Measurements from ENCODE around the gene SKA1.
"Not testable (repeated sequence)": the region's sequence is repeated elsewhere in the genome, so short reads cannot be mapped to it uniquely, and the experiment has no call there.

SKA1 gene

GRCh38 chr18:50396005-50396660, 21.3 kb downstream of the SKA1 start:
- no peak for ATAC-seq

GRCh38 chr18:50397023-50397422, 22.2 kb downstream of the SKA1 start:
- ATAC-seq = no peak

- no peak for ATAC-seq
These were observed 23.3 kb downstream of the SKA1 start for GRCh38 chr18:50398099-50398498.

GRCh38 chr18:50398947-50399346, 24.1 kb downstream of the SKA1 start:
- no peak for ATAC-seq

GRCh38 chr18:50399582-50399981, 24.7 kb downstream of the SKA1 start:
- no peak for ATAC-seq

GRCh38 chr18:50400438-50400837, 25.6 kb downstream of the SKA1 start:
- ATAC-seq = not testable (repeated sequence)

- no peak for ATAC-seq
These were observed 26.4 kb downstream of the SKA1 start for GRCh38 chr18:50401295-50401694.

GRCh38 chr18:50401888-50402287, 27.0 kb downstream of the SKA1 start:
- ATAC-seq = no peak

- ATAC-seq = not testable (repeated sequence)
These were observed 30.1 kb downstream of the SKA1 start for GRCh38 chr18:50404752-50405581.

GRCh38 chr18:50405582-50406271, 30.9 kb downstream of the SKA1 start:
- no peak for ATAC-seq

- no peak for ATAC-seq
These were observed 34.4 kb downstream of the SKA1 start for GRCh38 chr18:50409236-50409635.

GRCh38 chr18:50410008-50410407, 35.2 kb downstream of the SKA1 start:
- ATAC-seq = no peak

GRCh38 chr18:50410894-50411293, 36.0 kb downstream of the SKA1 start:
- no peak for ATAC-seq

GRCh38 chr18:50416832-50417231, 42.0 kb downstream of the SKA1 start:
- not testable (repeated sequence) for ATAC-seq

- ATAC-seq = not testable (repeated sequence)
These were observed 42.9 kb downstream of the SKA1 start for GRCh38 chr18:50417705-50418104.

GRCh38 chr18:50418650-50419049, 43.8 kb downstream of the SKA1 start:
- ATAC-seq = no peak

- ATAC-seq = no peak
These were observed 47.5 kb downstream of the SKA1 start for GRCh38 chr18:50422286-50422898.

GRCh38 chr18:50424877-50425690, 50.2 kb downstream of the SKA1 start:
- ATAC-seq = no peak

GRCh38 chr18:50427896-50428295, 53.0 kb downstream of the SKA1 start:
- no peak for ATAC-seq

GRCh38 chr18:50428531-50429206, 53.8 kb downstream of the SKA1 start:
- ATAC-seq = no peak

- ATAC-seq = no peak
These were observed 54.5 kb downstream of the SKA1 start for GRCh38 chr18:50429207-50429948.

All from activated CD4-positive, CD25-positive, alpha-beta regulatory T cell treated with anti-CD3 and anti-CD28 coated beads, Interleukin-2, amount 50 U/mL, for 24 hours (primary cell).